SK-N-SH (cell line): Measurements from ENCODE around the gene CCDC71. TPM values are rescaled to one million over a fixed set of nuclear protein-coding genes. Genes with fewer than 3 reads are reported as not detected.

Experiments
- CTCF ChIA-PET: fragments of 300-600, 350-600 bp; formaldehyde crosslinking; extraction: SDS; loops from one replicate; lab custom pipeline; 2021; lab: Yijun Ruan, JAX
- POLR2A ChIA-PET: fragments of 350-600 bp; sonication (Branson Sonifier 250); formaldehyde crosslinking; extraction: SDS; loops from one replicate; lab custom pipeline; 2020; ENCODE audit warnings: antibody characterized with exemption, inconsistent platforms; lab: Yijun Ruan, JAX
- DNase-seq: peaks from one replicate; pipeline ENCODE4 v3.0.0; 2012
- H2AFZ ChIP-seq: fragments of 200-600 bp; sonication (generic); 2 replicates; pipeline ENCODE4 v1.8.1; 2016; ENCODE audit warnings: antibody characterized with exemption, mild to moderate bottlenecking, low read depth
- H3F3A ChIP-seq: fragments of 200-600 bp; sonication (generic); replicated peaks from 2 replicates; pipeline ENCODE3; 2016; ENCODE audit warnings: antibody characterized with exemption, mild to moderate bottlenecking; ENCODE audit not compliant: insufficient read depth
- H3K27ac ChIP-seq, 2 experiments: fragments of 200-500 bp in 1 of 2; fragments of 200-600 bp in 1 of 2; sonication (Bioruptor generic) in 1 of 2; sonication (generic), shearing (Covaris generic) in 1 of 2; 2 replicates each; pipeline versions ENCODE4 v1.5.1 to v1.6.1; 2014 to 2016; ENCODE audit warnings: low read depth in 2 of 2, inconsistent platforms in 1 of 2, low read length in 1 of 2, mild to moderate bottlenecking in 1 of 2, mixed read lengths in 1 of 2
- H3K27me3 ChIP-seq: fragments of 200-600 bp; sonication (generic), shearing (Covaris generic); 2 replicates; pipeline ENCODE4 v1.6.1; 2016; ENCODE audit warnings: mixed run types; ENCODE audit not compliant: insufficient read depth
- H3K36me3 ChIP-seq, 2 experiments: fragments of 200-500 bp in 1 of 2; fragments of 200-600 bp in 1 of 2; sonication (Bioruptor generic) in 1 of 2; sonication (generic) in 1 of 2; replicated peaks in 1 of 2; 2 replicates each; pipeline versions ENCODE3 to v1.5.1; 2014 to 2016; ENCODE audit warnings: low read length in 1 of 2, mild to moderate bottlenecking in 1 of 2; ENCODE audit not compliant: insufficient read depth in 2 of 2, control insufficient read depth in 1 of 2
- H3K4me1 ChIP-seq, 2 experiments: fragments of 200-500 bp in 1 of 2; fragments of 200-600 bp in 1 of 2; sonication (Bioruptor generic) in 1 of 2; sonication (generic), shearing (Covaris generic) in 1 of 2; 2 replicates each; pipeline versions ENCODE4 v1.5.1 to v1.6.1; 2014 to 2016; ENCODE audit warnings: low read depth in 1 of 2, low read length in 1 of 2, mixed run types in 1 of 2; ENCODE audit not compliant: insufficient read depth in 2 of 2, control insufficient read depth in 1 of 2
- H3K4me2 ChIP-seq: fragments of 200-600 bp; sonication (generic), shearing (Covaris generic); 2 replicates; pipeline ENCODE4 v1.6.1; 2017; ENCODE audit warnings: mixed run types
- H3K4me3 ChIP-seq, 2 experiments: fragments of 200-500 bp in 1 of 2; fragments of 200-600 bp in 1 of 2; sonication (Bioruptor generic) in 1 of 2; sonication (generic), shearing (Covaris generic) in 1 of 2; 2 replicates each; pipeline versions ENCODE4 v1.5.1 to v1.8.1; 2014 to 2016; ENCODE audit warnings: low read depth in 2 of 2, inconsistent platforms in 1 of 2, low read length in 1 of 2, mild to moderate bottlenecking in 1 of 2, mixed read lengths in 1 of 2, moderate library complexity in 1 of 2
- H3K79me2 ChIP-seq: fragments of 200-600 bp; sonication (generic); 2 replicates; pipeline ENCODE4 v1.8.1; 2017; ENCODE audit warnings: mild to moderate bottlenecking; ENCODE audit not compliant: insufficient read depth
- H3K9ac ChIP-seq: fragments of 200-600 bp; sonication (generic); 2 replicates; pipeline ENCODE4 v1.6.1; 2017; ENCODE audit warnings: mixed run types
- H3K9me2 ChIP-seq: fragments of 200-600 bp; sonication (generic); 2 replicates; pipeline ENCODE4 v1.6.1; 2017; ENCODE audit warnings: mixed run types
- H3K9me3 ChIP-seq: fragments of 200-600 bp; sonication (generic); 2 replicates; pipeline ENCODE4 v1.6.1; 2017; ENCODE audit warnings: mixed run types, mild to moderate bottlenecking, moderate library complexity
- H4K20me1 ChIP-seq: fragments of 200-600 bp; sonication (generic); 2 replicates; pipeline ENCODE4 v1.6.1; 2017; ENCODE audit warnings: mild to moderate bottlenecking, mixed run types; ENCODE audit not compliant: insufficient read depth
- ELF1 ChIP-seq: IDR thresholded peaks from 2 replicates; pipeline ENCODE4 v1.4.0; 2012
- EP300 ChIP-seq, 2 experiments: IDR thresholded peaks; 2 replicates each; pipeline versions ENCODE4 v1.4.0 to v1.6.1; 2012; ENCODE audit warnings: borderline replicate concordance in 1 of 2, low read depth in 1 of 2, low read length in 1 of 2
- EZH2phosphoT487 ChIP-seq: fragments of 200-600 bp; sonication (generic); IDR thresholded peaks from 2 replicates; pipeline ENCODE4 v1.6.1; 2017; ENCODE audit warnings: low read depth, mixed run types, mild to moderate bottlenecking, antibody characterized with exemption, moderate library complexity, borderline replicate concordance
- FOXJ3 ChIP-seq: sonication (generic); formaldehyde crosslinking; IDR thresholded peaks from 2 replicates; pipeline ENCODE4 v1.5.1; 2020; ENCODE audit warnings: mild to moderate bottlenecking, missing genetic modification reagents
- FOXM1 ChIP-seq: IDR thresholded peaks from 2 replicates; pipeline ENCODE4 v1.4.0; 2012; ENCODE audit warnings: low read depth, mild to moderate bottlenecking
- JUND ChIP-seq: IDR thresholded peaks from 2 replicates; pipeline ENCODE4 v1.4.0; 2012
- NFIC ChIP-seq: IDR thresholded peaks from 2 replicates; pipeline ENCODE4 v1.4.0; 2012; ENCODE audit warnings: borderline replicate concordance
- NRF1 ChIP-seq: IDR thresholded peaks from 2 replicates; pipeline ENCODE4 v1.6.1; 2012; ENCODE audit warnings: low read depth, mild to moderate bottlenecking, low read length
- RCOR1 ChIP-seq: fragments of 150-350 bp; IDR thresholded peaks from 2 replicates; pipeline ENCODE4 v1.6.1; 2017; ENCODE audit warnings: antibody characterized with exemption, low read length
- RFX5 ChIP-seq: IDR thresholded peaks from 2 replicates; pipeline ENCODE4 v1.6.1; 2012; ENCODE audit warnings: mild to moderate bottlenecking, improper control_type of control experiment, low read length
- WGBS: methylation state at CpG from one replicate; pipeline ENCODE4 v1.1.6; 2017; ENCODE audit warnings: low lambda C conversion rate; 5-methylcytosine and 5-hydroxymethylcytosine counted together
- polyA plus RNA-seq, 3 experiments: library from polyadenylated mRNA; depleted of rRNA; stranded (reverse); fragments of >200 nt; gene quantifications; 2 replicates each; pipeline ENCODE4 v1.2.3, GENCODE V29; 2012
- TF ChIP-seq, protein P1 (sequence below): fragments of 150-350 bp; IDR thresholded peaks from 2 replicates; pipeline ENCODE4 v1.6.1; 2016; ENCODE audit warnings: mild to moderate bottlenecking, low read depth, low read length
- TF ChIP-seq, protein P2 (sequence below): fragments of 200-600 bp; sonication (generic); IDR thresholded peaks from 2 replicates; pipeline ENCODE4 v1.6.1; 2017; ENCODE audit warnings: antibody characterized with exemption, mild to moderate bottlenecking, moderate library complexity
- TF ChIP-seq, protein P3 (sequence below): fragments of 150-350 bp; IDR thresholded peaks from 2 replicates; pipeline ENCODE4 v1.6.1; 2017; ENCODE audit warnings: antibody characterized with exemption, low read length, low read depth, borderline replicate concordance
- TF ChIP-seq, protein P4 (sequence below): IDR thresholded peaks from 2 replicates; pipeline ENCODE4; 2012

CCDC71 gene
- polyA plus RNA-seq, 1 of the 3 experiments (the other 2 are of a cell fraction): 40.9 TPM

DNA sequence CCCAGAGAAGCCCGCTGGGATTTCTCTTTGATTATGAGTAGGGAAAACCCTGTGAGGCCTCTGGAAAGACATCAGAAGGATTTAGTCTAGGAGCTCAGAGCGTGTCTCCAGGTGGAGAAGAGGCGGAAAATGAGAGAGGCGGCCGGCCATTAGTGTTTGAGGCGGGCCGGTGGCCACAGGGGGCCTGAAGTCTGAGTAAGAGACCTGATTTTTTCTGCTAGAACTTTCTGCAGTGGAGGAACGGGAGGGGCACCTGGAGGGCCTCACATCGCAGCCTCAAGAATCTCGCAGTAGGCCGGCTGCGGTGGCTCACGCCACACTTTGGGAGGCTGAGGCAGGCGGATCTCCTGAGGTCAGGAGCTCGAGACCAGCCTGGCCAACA is 33.8 kb upstream of the CCDC71 start:
- no peaks in the 10 kb centered on the region for H3K79me2 ChIP-seq
- DNase-seq: no peak
- no peaks in the 10 kb centered on the region for H3F3A ChIP-seq
- H3K9ac ChIP-seq: no peak overlapping the region
- no peak overlapping the region for H2AFZ ChIP-seq
- H4K20me1 ChIP-seq: no peaks in the 10 kb centered on the region
- CTCF ChIA-PET: no interaction called here
- no peaks in the 10 kb centered on the region for H3K4me1 ChIP-seq
- POLR2A ChIA-PET: no interaction called here
- WGBS: 89% methylated on average over 13 of the region's 15 CpGs
- no peaks in the 10 kb centered on the region for H3K9me2 ChIP-seq
- H3K36me3 ChIP-seq: no peaks in the 10 kb centered on the region
- H3K27me3 ChIP-seq: no peaks in the 10 kb centered on the region
- TF ChIP-seq EP300 (IDR thresholded peaks at IDR 0.05; ENCODE audit: borderline replicate concordance in 1 of 2, low read depth in 1 of 2, low read length in 1 of 2): no peak
- no peak for TF ChIP-seq NRF1
- TF ChIP-seq, protein P1, sequence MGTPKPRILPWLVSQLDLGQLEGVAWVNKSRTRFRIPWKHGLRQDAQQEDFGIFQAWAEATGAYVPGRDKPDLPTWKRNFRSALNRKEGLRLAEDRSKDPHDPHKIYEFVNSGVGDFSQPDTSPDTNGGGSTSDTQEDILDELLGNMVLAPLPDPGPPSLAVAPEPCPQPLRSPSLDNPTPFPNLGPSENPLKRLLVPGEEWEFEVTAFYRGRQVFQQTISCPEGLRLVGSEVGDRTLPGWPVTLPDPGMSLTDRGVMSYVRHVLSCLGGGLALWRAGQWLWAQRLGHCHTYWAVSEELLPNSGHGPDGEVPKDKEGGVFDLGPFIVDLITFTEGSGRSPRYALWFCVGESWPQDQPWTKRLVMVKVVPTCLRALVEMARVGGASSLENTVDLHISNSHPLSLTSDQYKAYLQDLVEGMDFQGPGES: no peak
- TF ChIP-seq FOXM1: no peak
- no peak for TF ChIP-seq EZH2phosphoT487
- TF ChIP-seq, protein P2, sequence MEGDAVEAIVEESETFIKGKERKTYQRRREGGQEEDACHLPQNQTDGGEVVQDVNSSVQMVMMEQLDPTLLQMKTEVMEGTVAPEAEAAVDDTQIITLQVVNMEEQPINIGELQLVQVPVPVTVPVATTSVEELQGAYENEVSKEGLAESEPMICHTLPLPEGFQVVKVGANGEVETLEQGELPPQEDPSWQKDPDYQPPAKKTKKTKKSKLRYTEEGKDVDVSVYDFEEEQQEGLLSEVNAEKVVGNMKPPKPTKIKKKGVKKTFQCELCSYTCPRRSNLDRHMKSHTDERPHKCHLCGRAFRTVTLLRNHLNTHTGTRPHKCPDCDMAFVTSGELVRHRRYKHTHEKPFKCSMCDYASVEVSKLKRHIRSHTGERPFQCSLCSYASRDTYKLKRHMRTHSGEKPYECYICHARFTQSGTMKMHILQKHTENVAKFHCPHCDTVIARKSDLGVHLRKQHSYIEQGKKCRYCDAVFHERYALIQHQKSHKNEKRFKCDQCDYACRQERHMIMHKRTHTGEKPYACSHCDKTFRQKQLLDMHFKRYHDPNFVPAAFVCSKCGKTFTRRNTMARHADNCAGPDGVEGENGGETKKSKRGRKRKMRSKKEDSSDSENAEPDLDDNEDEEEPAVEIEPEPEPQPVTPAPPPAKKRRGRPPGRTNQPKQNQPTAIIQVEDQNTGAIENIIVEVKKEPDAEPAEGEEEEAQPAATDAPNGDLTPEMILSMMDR: no peak
- TF ChIP-seq, protein P3, sequence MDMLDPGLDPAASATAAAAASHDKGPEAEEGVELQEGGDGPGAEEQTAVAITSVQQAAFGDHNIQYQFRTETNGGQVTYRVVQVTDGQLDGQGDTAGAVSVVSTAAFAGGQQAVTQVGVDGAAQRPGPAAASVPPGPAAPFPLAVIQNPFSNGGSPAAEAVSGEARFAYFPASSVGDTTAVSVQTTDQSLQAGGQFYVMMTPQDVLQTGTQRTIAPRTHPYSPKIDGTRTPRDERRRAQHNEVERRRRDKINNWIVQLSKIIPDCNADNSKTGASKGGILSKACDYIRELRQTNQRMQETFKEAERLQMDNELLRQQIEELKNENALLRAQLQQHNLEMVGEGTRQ: no peak
- no peak for TF ChIP-seq ELF1
- TF ChIP-seq, protein P4, sequence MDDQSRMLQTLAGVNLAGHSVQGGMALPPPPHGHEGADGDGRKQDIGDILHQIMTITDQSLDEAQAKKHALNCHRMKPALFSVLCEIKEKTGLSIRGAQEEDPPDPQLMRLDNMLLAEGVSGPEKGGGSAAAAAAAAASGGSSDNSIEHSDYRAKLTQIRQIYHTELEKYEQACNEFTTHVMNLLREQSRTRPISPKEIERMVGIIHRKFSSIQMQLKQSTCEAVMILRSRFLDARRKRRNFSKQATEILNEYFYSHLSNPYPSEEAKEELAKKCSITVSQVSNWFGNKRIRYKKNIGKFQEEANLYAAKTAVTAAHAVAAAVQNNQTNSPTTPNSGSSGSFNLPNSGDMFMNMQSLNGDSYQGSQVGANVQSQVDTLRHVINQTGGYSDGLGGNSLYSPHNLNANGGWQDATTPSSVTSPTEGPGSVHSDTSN: no peak
- TF ChIP-seq NFIC: no peak
- TF ChIP-seq FOXJ3 (CRISPR knock-in tag): no peak
- no peak for TF ChIP-seq RFX5
- TF ChIP-seq RCOR1: no peak
- TF ChIP-seq JUND: no peak
- H3K9me3 ChIP-seq: no peaks in the 10 kb centered on the region
- H3K27ac ChIP-seq: no peak overlapping the region
- H3K4me2 ChIP-seq: no peak overlapping the region
- no peak overlapping the region for H3K4me3 ChIP-seq
